HepG2 (cell line): Measurements from ENCODE around the gene STX2. TPM values are rescaled to one million over a fixed set of nuclear protein-coding genes. Genes with fewer than 3 reads are reported as not detected.

ENCODE experiments used
- ATAC-seq: fragments of 200-7000 bp; cut with Tn5 transposase; 3 replicates; pipeline ENCODE4 v1.9.1; 2020; ENCODE audit warnings: mild to moderate bottlenecking, moderate library complexity
- BruUV-seq: library from RNA; stranded (reverse); fragments of 400-500 nt; replicated peaks from 2 replicates; lab custom pipeline; 2021; lab: Mats Ljungman, UMichigan
- CTCF ChIA-PET: fragments of 300-600 bp; formaldehyde crosslinking; extraction: SDS; loops from one replicate; lab custom pipeline; 2021; ENCODE audit warnings: low total read pairs, inconsistent platforms, low intra/inter-chr PET ratio; lab: Yijun Ruan, JAX
- POLR2A ChIA-PET: fragments of 350-600 bp; sonication (Branson Sonifier 250); formaldehyde crosslinking; loops from one replicate; lab custom pipeline; 2020; ENCODE audit warnings: antibody characterized with exemption, inconsistent platforms; lab: Yijun Ruan, JAX
- DNase-seq: peaks from one replicate; pipeline ENCODE4 v3.0.0-alpha.2; 2015; ENCODE audit warnings: low spot score
- FAIRE-seq: peaks from 3 replicates; lab custom pipeline; 2011; peaks lifted over from hg19 to GRCh38; lab: Jason Lieb, UNC
- H2AFZ ChIP-seq: one replicate; pipeline ENCODE4 v1.6.1; 2011; ENCODE audit warnings: low read length, inconsistent platforms
- H3K27ac ChIP-seq: fragments of 300-600 bp; 3 replicates; pipeline ENCODE4 v1.8.0; 2011; ENCODE audit warnings: mixed run types, mild to moderate bottlenecking, mixed read lengths, low read length, inconsistent platforms; ENCODE audit not compliant: insufficient read depth; ENCODE audit errors: extremely low read length
- H3K27me3 ChIP-seq, 2 experiments: fragments of 200-600 bp in 1 of 2; 2 replicates in 1 of 2; 3 replicates in 1 of 2; pipeline versions ENCODE4 v1.6.0 to v1.8.0; 2011; ENCODE audit warnings: low read length in 2 of 2, mild to moderate bottlenecking in 2 of 2, moderate library complexity in 2 of 2, inconsistent platforms in 1 of 2; ENCODE audit not compliant: insufficient read depth in 2 of 2, control insufficient read depth in 1 of 2
- H3K36me3 ChIP-seq, 2 experiments: fragments of 200-600 bp in 1 of 2; replicated peaks in 1 of 2; 2 replicates in 1 of 2; 3 replicates in 1 of 2; pipeline versions ENCODE4 v1.5.1 to v1.8.0; 2011; ENCODE audit warnings: low read length in 2 of 2, inconsistent platforms in 1 of 2; ENCODE audit not compliant: insufficient read depth in 2 of 2, control insufficient read depth in 1 of 2
- H3K4me1 ChIP-seq: 2 replicates; pipeline ENCODE4 v1.5.1; 2012; ENCODE audit warnings: low read length, inconsistent platforms; ENCODE audit not compliant: insufficient read depth
- H3K4me2 ChIP-seq: 2 replicates; pipeline ENCODE4 v1.6.0; 2011; ENCODE audit warnings: low read depth, low read length, inconsistent platforms
- H3K4me3 ChIP-seq, 3 experiments: fragments of 200-600 bp in 1 of 3; sonication (generic), shearing (Covaris generic) in 1 of 3; replicated peaks in 1 of 3; 2 replicates each; pipeline ENCODE4 v1.5.1; 2011 to 2016; ENCODE audit warnings: low read length in 3 of 3, inconsistent platforms in 2 of 3, low read depth in 2 of 3, mild to moderate bottlenecking in 2 of 3, control low read depth in 1 of 3, mixed read lengths in 1 of 3; ENCODE audit not compliant: insufficient read depth in 1 of 3
- H3K79me2 ChIP-seq: one replicate; pipeline ENCODE4 v1.6.1; 2011; ENCODE audit warnings: low read length, inconsistent platforms; ENCODE audit not compliant: insufficient read depth
- H3K9ac ChIP-seq: 2 replicates; pipeline ENCODE4 v1.6.0; 2011; ENCODE audit warnings: mild to moderate bottlenecking, low read depth, low read length, inconsistent platforms; ENCODE audit not compliant: insufficient read depth
- H3K9me3 ChIP-seq: 2 replicates; pipeline ENCODE4 v1.5.1; 2012; ENCODE audit warnings: mild to moderate bottlenecking, low read length
- H4K20me1 ChIP-seq: 2 replicates; pipeline ENCODE4 v1.6.0; 2011; ENCODE audit warnings: inconsistent platforms, mild to moderate bottlenecking, low read length, moderate library complexity; ENCODE audit not compliant: insufficient read depth
- CENPX ChIP-seq: sonication (generic); formaldehyde crosslinking; IDR thresholded peaks from 2 replicates; pipeline ENCODE4 v1.9.0; 2021; ENCODE audit warnings: mild to moderate bottlenecking, missing genetic modification reagents, moderate library complexity
- ELK4 ChIP-seq: sonication (generic); formaldehyde crosslinking; IDR thresholded peaks from 2 replicates; pipeline ENCODE4 v1.9.0; 2021; ENCODE audit warnings: missing genetic modification reagents, borderline replicate concordance
- KMT2A ChIP-seq: sonication (generic); formaldehyde crosslinking; IDR thresholded peaks from 2 replicates; pipeline ENCODE4 v1.4.0; 2020; ENCODE audit warnings: missing genetic modification reagents
- NFKB2 ChIP-seq: sonication (generic); formaldehyde crosslinking; IDR thresholded peaks from 2 replicates; pipeline ENCODE4 v1.4.0; 2020; ENCODE audit warnings: missing genetic modification reagents, borderline replicate concordance
- SIN3A ChIP-seq: IDR thresholded peaks from 2 replicates; pipeline ENCODE4 v1.6.1; 2011; ENCODE audit warnings: low read depth, mild to moderate bottlenecking, control low read depth, low read length, borderline replicate concordance
- SNRNP70 ChIP-seq: fragments of 200-400 bp; formaldehyde crosslinking; IDR thresholded peaks from 2 replicates; pipeline ENCODE4 v1.6.1; 2017; ENCODE audit warnings: mild to moderate bottlenecking, low read depth, low read length, moderate library complexity
- TFDP2 ChIP-seq: sonication (generic); formaldehyde crosslinking; IDR thresholded peaks from 2 replicates; pipeline ENCODE4 v1.4.0; 2020; ENCODE audit warnings: missing genetic modification reagents
- TRIM22 ChIP-seq: fragments of 450-650 bp; IDR thresholded peaks from 2 replicates; pipeline ENCODE4 v1.6.1; 2017
- ZBTB38 ChIP-seq: sonication (generic); formaldehyde crosslinking; IDR thresholded peaks from 2 replicates; pipeline ENCODE4 v1.5.1; 2020; ENCODE audit warnings: mild to moderate bottlenecking, missing genetic modification reagents
- ZC3H13 ChIP-seq: sonication (generic); formaldehyde crosslinking; IDR thresholded peaks from 2 replicates; pipeline ENCODE4 v1.8.1; 2023; ENCODE audit warnings: mild to moderate bottlenecking, missing genetic modification reagents, moderate library complexity
- ZNF282 ChIP-seq: fragments of 450-650 bp; IDR thresholded peaks from 2 replicates; pipeline ENCODE4 v1.6.1; 2018; ENCODE audit not compliant: partially characterized antibody
- ZNF333 ChIP-seq: sonication (generic); formaldehyde crosslinking; IDR thresholded peaks from 2 replicates; pipeline ENCODE4 v1.4.0; 2020; ENCODE audit warnings: mild to moderate bottlenecking, missing genetic modification reagents, borderline replicate concordance
- whole genome bisulfite sequencing: methylation state at CpG from one replicate; pipeline ENCODE4 v1.1.6; 2017; ENCODE audit warnings: low lambda C conversion rate; 5-methylcytosine and 5-hydroxymethylcytosine counted together
- in situ Hi-C: cut with HindIII; loops from 2 replicates; pipeline ENCODE4 v1.10.0; 2017; ENCODE audit warnings: low pct_unique_long_range_greater_than_20kb; ENCODE audit not compliant: extremely low pct_ligation_motif_present
- intact Hi-C: fragments of 100-400 bp; cut with micrococcal nuclease; formaldehyde crosslinking; loops from one replicate; pipeline ENCODE4 v1.10.0; 2022; ENCODE audit not compliant: unreplicated experiment
- polyA plus RNA-seq, 8 experiments: library from polyadenylated mRNA; depleted of rRNA in 3 of 8; stranded (reverse) in 7 of 8; unstranded in 1 of 8; fragments of >200 nt; fragmentation: Illumina TruSeq in 4 of 8; extraction: Trizol in 4 of 8; gene quantifications; 2 replicates each; pipeline versions ENCODE4 v1.2.1 to v1.2.3, GENCODE V29; 2011 to 2016; ENCODE audit warnings: low read depth in 4 of 8, missing spikeins in 1 of 8, mixed read lengths in 1 of 8; ENCODE audit not compliant: insufficient read depth in 1 of 8
- total RNA-seq, 5 experiments: library from RNA; depleted of rRNA; stranded (reverse); fragments of >200 nt; fragmentation: Illumina TruSeq; extraction: Trizol; gene quantifications; 2 replicates each; pipeline ENCODE4 v1.2.3, GENCODE V29; 2016; ENCODE audit warnings: low read depth in 1 of 5

The STX2 gene
- total and polyA plus RNA-seq, 2 of the 13 experiments (the other 11 are each of a cell fraction or from before 2014, with no cell fraction given): 13.4 to 25.1 TPM

- TF ChIP-seq ELK4: no peak
- TF ChIP-seq CENPX: no peak
- TF ChIP-seq ZBTB38 (CRISPR knock-in tag): 0 out of 2 replicates have a peak, but pooled peaks have one; percentile 44
- TF ChIP-seq ZNF333 (CRISPR knock-in tag): no peak
- 0 out of 2 replicates have a peak, but pooled peaks have one; percentile 22 for TF ChIP-seq TFDP2
Observed at GRCh38 chr12:130818635-130819576, 20.1 kb downstream of the STX2 start (continued).

GRCh38 chr12:130818272-130818634 is 20.8 kb downstream of the STX2 start:
- WGBS: 97% methylated on average over 14 of the region's 14 CpGs
- no peak overlapping the region for H2AFZ ChIP-seq
- TF ChIP-seq SIN3A (no peak), SNRNP70 (no peak), NFKB2 (CRISPR knock-in tag) (no peak), KMT2A (CRISPR knock-in tag) (no peak), ZC3H13 (CRISPR knock-in tag) (no peak), ZNF282 (no peak), TRIM22 (no peak)

More at GRCh38 chr12:130818272-130818634, 20.8 kb downstream of the STX2 start:
- peaks cover 10 to 36% of the 10 kb centered on the region in 2 experiments for H3K36me3 ChIP-seq
- FAIRE-seq: no peak
- no peak for ATAC-seq
- no peaks in the 10 kb centered on the region for H4K20me1 ChIP-seq
- intact Hi-C loops: loop anchor here (5.0 kb wide), 1 partner anchor 41 kb away; no protein-coding TSS in a partner anchor
- in situ Hi-C loops: loop anchor here (5.0 kb wide), 1 partner anchor 56 kb away; no protein-coding TSS in a partner anchor
- ChIA-PET CTCF (interaction anchor here (1.2 to 5.5 kb wide), 2 partner anchors 48 to 56 kb away, joined by 4 to 76 read pairs; no protein-coding TSS in a partner anchor), POLR2A (interaction anchor here (1.1 kb wide), 1 partner anchor 42 kb away, joined by 3 read pairs; no protein-coding TSS in a partner anchor)
- no peak overlapping the region for H3K9ac ChIP-seq
- no peak overlapping the region for H3K4me3 ChIP-seq
- DNase-seq: no peak
- H3K4me1 ChIP-seq: no peaks in the 10 kb centered on the region
- H3K27ac ChIP-seq: no peak overlapping the region
- no peaks in the 10 kb centered on the region for H3K9me3 ChIP-seq
- BruUV-seq: no TSS peak
- H3K4me2 ChIP-seq: no peak overlapping the region
- H3K79me2 ChIP-seq: no peaks in the 10 kb centered on the region
- H3K27me3 ChIP-seq: no peaks in the 10 kb centered on the region
